ENCODE data around the gene OR2A12. TPM values are rescaled to one million over a fixed set of nuclear protein-coding genes. Genes with fewer than 3 reads are reported as not detected.

Gene OR2A12
- total RNA-seq, 2 donors from 2014 or later: not detected

DNA sequence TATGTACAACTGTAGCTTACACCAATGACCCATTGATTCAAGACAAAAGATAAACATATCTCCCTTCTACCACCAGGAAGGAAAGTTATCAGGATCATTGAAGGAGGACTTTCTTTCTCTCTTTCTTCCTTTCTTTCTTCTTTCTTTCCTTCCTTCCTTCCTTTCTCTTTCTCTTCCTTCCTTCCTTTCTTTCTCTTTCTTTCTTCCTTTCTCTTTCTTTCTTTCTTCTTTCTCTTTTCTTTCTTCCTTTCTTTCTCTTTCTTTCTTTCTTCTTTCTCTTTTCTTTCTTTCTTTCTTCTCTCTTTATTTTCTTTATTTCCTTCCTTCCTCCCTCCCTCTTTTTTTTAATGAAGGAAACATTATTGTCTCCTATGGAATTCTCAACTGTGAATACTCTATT lies 12.7 kb downstream of the OR2A12 start:
- DNase-seq (ENCODE audit: low spot score) (no peak), ATAC-seq (ENCODE audit: insufficient number of reproducible peaks, low FRiP score, low read depth) (no peak)
- H3K4me1 ChIP-seq (ENCODE audit: control insufficient read depth in 1 of 2, low read depth in 2 of 2): no peaks in the 10 kb centered on the region

DNA sequence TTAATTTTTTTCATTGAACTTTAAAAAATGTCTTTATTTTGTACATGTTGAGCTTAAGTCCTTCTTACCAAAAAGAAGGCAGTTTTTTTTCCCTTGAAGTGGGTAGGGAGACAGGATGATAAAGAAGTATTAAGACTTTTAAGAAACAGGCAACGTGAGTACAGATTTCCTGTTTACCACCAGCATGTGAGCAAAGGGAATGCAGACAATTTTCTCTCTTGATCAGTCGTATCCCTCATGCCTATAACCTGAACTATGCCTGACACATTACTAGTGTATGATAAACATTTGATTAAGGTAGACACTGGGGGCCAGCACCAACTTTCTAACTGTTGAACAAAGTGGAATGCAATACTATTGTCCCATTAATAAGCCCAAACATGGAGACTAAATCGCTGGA lies 14.5 kb downstream of the OR2A12 start:
- no peak overlapping the region for H3K4me3 ChIP-seq
- H3K4me1 ChIP-seq (ENCODE audit: control insufficient read depth in 1 of 2, low read depth in 2 of 2): no peaks in the 10 kb centered on the region
- H3K36me3 ChIP-seq: no peaks in the 10 kb centered on the region
- TF ChIP-seq, protein P1, sequence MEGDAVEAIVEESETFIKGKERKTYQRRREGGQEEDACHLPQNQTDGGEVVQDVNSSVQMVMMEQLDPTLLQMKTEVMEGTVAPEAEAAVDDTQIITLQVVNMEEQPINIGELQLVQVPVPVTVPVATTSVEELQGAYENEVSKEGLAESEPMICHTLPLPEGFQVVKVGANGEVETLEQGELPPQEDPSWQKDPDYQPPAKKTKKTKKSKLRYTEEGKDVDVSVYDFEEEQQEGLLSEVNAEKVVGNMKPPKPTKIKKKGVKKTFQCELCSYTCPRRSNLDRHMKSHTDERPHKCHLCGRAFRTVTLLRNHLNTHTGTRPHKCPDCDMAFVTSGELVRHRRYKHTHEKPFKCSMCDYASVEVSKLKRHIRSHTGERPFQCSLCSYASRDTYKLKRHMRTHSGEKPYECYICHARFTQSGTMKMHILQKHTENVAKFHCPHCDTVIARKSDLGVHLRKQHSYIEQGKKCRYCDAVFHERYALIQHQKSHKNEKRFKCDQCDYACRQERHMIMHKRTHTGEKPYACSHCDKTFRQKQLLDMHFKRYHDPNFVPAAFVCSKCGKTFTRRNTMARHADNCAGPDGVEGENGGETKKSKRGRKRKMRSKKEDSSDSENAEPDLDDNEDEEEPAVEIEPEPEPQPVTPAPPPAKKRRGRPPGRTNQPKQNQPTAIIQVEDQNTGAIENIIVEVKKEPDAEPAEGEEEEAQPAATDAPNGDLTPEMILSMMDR (IDR thresholded peaks at IDR 0.05): no peak
- DNase-seq (ENCODE audit: low spot score): no peak
- H3K27me3 ChIP-seq (replicated peaks; ENCODE audit: insufficient read depth): no peaks in the 10 kb centered on the region
- no peaks in the 10 kb centered on the region for H3K9me3 ChIP-seq
- no peak overlapping the region for H3K27ac ChIP-seq
- ATAC-seq (ENCODE audit: insufficient number of reproducible peaks, low FRiP score, low read depth): no peak

More for the DNA sequence above, 12.7 kb downstream of the OR2A12 start:
- H3K27me3 ChIP-seq (replicated peaks; ENCODE audit: insufficient read depth): no peaks in the 10 kb centered on the region
- TF ChIP-seq, protein P1 (IDR thresholded peaks at IDR 0.05): no peak
- no peaks in the 10 kb centered on the region for H3K9me3 ChIP-seq
- H3K27ac ChIP-seq: no peak overlapping the region
- H3K4me3 ChIP-seq: no peak overlapping the region
- no peaks in the 10 kb centered on the region for H3K36me3 ChIP-seq

DNA sequence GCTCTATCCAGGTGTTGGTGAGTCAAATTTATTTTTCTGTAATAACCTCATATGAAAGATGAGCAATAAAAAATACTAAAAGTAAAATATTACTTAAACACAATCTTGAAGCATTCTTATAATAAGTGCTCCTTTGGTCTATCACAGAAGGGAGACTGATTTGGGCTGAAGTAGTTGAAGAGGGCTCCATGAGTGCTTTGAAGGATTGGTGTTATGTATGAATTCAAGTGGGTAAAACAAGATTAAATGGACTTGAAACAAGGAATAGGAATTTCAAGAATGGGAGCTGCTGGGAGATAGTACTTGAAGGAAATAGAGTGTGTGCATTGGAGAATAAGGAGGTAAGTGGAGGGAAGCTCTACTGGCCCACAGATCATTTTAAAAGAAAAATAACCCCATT lies 16.0 kb downstream of the OR2A12 start:
- H3K9me3 ChIP-seq: no peaks in the 10 kb centered on the region
- ATAC-seq (ENCODE audit: insufficient number of reproducible peaks, low FRiP score, low read depth) (no peak), DNase-seq (ENCODE audit: low spot score) (no peak)
- no peaks in the 10 kb centered on the region for H3K36me3 ChIP-seq
- H3K4me1 ChIP-seq (ENCODE audit: control insufficient read depth in 1 of 2, low read depth in 2 of 2): no peaks in the 10 kb centered on the region
- no peaks in the 10 kb centered on the region for H3K27me3 ChIP-seq (replicated peaks; ENCODE audit: insufficient read depth)
- no peak overlapping the region for H3K4me3 ChIP-seq
- H3K27ac ChIP-seq: no peak overlapping the region
- TF ChIP-seq, protein P1 (IDR thresholded peaks at IDR 0.05): no peak

DNA sequence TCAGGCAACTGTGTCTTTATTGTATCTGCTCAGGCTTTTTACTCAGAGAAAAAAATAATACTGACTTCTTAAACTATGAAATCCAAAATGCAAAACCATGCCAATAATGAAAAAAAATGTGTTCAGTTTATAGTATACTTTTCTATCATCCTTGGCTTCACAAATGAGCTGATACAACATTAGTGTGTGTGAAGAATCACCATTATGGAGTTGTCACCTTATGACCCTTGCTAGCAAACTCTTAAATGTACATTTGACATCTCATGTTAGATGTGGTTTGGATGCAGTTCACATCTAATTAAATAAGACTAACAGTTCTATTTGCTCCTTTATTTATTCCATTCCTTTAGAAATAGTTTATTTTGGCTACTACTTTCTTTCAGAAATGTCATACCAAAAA lies 19.1 kb downstream of the OR2A12 start:
- TF ChIP-seq, protein P1 (IDR thresholded peaks at IDR 0.05): no peak
- no peak overlapping the region for H3K27ac ChIP-seq
- H3K4me1 ChIP-seq (ENCODE audit: control insufficient read depth in 1 of 2, low read depth in 2 of 2): no peaks in the 10 kb centered on the region
- H3K9me3 ChIP-seq: no peaks in the 10 kb centered on the region
- no peaks in the 10 kb centered on the region for H3K36me3 ChIP-seq
- no peak overlapping the region for H3K4me3 ChIP-seq
- DNase-seq (ENCODE audit: low spot score) (no peak), ATAC-seq (ENCODE audit: insufficient number of reproducible peaks, low FRiP score, low read depth) (no peak)
- H3K27me3 ChIP-seq (replicated peaks; ENCODE audit: insufficient read depth): no peaks in the 10 kb centered on the region

DNA sequence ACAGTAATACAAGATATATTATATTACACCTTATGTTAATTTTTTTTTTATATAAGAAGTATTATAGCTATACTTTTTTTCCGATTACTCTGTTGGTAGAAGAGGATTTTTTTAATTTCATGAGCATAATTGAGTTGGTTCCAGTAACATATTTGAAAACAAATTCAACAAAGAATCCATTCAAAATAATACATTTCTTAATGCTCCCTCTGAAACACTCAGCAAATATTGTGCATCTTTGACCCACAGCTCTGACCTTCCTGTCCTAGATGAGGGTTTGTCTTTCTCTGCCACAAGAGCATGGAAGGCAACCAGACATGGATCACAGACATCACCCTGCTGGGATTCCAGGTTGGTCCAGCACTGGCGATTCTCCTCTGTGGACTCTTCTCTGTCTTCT lies 23.2 kb downstream of the OR2A12 start, which contains the start of gene OR2A2:
Gene OR2A2 (plus strand): TSS at position 301 of the 400 bp plus-strand sequence. CDS start 0 bp downstream, at position 301.
- no peak for ATAC-seq (ENCODE audit: insufficient number of reproducible peaks, low FRiP score, low read depth)
- TF ChIP-seq, protein P1 (IDR thresholded peaks at IDR 0.05): no peak
- Histone ChIP-seq H3K27ac (no peak within 1 kb of the TSS), H3K9me3 (no peaks in the 10 kb centered on the region), H3K27me3 (replicated peaks; ENCODE audit: insufficient read depth) (no peaks in the 10 kb centered on the region), H3K4me1 (ENCODE audit: control insufficient read depth in 1 of 2, low read depth in 2 of 2) (no peaks in the 10 kb centered on the region), H3K4me3 (no peak within 1 kb of the TSS), H3K36me3 (no peaks in the 10 kb centered on the region)
- no peak for DNase-seq (ENCODE audit: low spot score)

Data from thoracic aorta (tissue), 2 donors.